DLD1 (cell line): ENCODE data around the gene MARK1.

Experiments
- in situ Hi-C: cut with HindIII; loops from 2 replicates; pipeline ENCODE4 v1.10.0; 2017; ENCODE audit warnings: low sequenced_read_pairs

MARK1 gene

DNA sequence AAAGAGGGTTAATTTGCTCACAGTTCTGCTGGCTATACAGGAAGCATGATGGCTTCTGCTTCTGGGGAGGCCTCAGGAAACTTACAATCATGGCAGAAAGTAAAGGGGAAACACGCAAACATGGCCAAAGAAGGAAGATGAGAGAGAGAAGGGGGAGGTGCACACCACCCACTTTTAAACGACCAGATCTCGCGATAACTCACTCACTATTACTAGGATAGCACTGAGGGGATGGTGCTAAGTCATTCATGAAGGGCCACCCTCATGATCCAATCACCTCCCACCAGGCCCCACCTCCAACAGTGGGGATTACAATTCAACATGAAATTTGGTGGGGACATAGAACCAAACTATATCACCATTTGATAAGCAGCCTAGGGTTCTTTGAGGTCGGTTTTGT, 159.9 kb downstream of the MARK1 start:
- in situ Hi-C loops, result no loop called here

DNA sequence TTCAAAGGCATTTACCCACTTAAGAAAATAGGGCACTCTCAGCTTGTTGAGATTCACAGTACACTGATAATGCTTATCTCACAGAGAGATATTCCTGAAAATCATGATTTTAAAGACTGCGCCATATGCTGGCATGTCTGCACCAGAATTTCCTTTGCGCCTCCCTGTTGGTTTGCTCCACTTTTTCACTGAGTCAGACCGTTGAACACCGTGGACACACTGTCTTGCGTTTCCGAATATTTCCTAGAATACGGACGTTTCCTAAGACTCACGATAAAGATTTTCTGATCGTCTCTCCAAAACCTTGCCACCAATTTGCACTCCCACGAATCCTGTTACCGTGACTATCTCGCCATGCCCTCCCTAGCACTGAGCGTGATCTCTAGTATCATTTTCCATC, 161.7 kb downstream of the MARK1 start:
- in situ Hi-C loops, result no loop called here

DNA sequence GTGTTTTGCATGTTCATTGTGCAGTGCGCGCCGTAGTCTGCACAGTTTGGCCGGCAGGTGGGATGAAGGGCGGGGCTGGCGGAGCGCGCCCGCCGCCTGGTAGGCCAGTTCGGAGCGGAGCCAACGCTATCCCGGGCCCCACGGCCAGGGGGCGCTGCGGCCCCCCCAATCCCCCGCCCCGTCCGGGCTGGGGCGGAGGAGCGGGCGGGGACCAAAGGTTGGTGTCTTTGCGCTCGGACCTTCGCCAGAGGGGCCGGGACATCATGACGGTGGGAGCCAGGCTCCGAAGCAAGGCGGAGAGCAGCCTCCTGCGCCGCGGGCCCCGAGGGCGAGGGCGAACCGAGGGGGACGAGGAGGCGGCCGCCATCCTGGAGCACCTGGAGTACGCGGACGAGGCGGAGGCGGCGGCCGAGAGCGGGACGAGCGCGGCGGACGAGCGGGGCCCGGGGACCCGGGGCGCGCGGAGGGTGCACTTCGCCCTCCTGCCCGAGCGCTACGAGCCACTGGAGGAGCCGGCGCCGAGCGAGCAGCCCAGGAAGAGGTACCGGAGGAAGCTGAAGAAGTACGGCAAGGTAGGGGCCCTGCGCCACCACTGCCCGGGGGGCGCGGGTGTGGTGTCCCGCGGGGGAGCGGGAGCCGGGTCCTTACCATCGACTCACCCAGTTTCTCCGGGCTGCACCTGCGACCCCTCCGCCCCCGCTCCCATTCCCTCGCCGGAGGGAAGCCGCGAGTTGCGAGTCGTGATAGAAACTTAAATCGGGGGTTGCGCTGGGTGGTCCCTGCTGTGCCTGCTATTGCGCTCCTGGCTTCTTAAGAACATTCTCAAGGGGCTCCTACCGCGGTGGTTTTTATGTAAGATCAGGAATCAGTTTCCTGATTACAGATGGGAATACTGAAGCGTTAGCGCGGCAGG, 162.5 kb downstream of the MARK1 start, which contains the start of gene C1orf115:
Gene C1orf115 (plus strand): TSS at position 224 of the 913 bp plus-strand sequence. CDS start 40 bp downstream, at position 264.
- in situ Hi-C loops, result no loop called here

DNA sequence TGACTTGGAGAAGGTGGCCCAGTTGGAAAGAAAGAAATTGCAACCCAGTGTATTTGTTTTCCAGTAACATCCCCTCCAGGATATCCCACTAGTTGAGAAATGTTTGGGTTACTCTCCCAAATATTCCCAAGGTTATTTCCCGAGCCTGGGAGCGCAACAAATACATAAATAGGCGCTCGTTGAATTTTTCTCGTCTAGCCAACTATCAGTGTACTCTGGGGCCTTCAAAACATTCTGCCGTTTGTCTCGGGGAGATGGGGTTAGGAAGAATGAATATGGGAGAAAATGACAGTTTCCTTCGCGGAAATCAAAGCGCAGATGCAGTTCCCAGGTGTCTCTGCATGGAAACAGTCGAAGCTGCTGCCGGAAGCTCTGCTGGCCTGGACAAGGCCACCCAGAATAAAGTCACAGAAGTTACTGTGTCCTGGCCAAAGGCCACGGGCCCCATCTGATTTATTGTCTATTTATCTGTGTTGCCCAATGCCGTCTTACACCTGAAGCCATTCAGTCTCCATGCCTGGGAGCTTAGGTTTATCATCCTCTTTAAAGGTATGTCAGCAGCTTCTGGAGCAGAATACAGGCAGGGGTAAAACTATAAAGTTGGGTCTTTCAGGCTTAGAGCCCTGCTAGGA, 163.2 kb downstream of the MARK1 start:
- in situ Hi-C loops, result no loop called here

DNA sequence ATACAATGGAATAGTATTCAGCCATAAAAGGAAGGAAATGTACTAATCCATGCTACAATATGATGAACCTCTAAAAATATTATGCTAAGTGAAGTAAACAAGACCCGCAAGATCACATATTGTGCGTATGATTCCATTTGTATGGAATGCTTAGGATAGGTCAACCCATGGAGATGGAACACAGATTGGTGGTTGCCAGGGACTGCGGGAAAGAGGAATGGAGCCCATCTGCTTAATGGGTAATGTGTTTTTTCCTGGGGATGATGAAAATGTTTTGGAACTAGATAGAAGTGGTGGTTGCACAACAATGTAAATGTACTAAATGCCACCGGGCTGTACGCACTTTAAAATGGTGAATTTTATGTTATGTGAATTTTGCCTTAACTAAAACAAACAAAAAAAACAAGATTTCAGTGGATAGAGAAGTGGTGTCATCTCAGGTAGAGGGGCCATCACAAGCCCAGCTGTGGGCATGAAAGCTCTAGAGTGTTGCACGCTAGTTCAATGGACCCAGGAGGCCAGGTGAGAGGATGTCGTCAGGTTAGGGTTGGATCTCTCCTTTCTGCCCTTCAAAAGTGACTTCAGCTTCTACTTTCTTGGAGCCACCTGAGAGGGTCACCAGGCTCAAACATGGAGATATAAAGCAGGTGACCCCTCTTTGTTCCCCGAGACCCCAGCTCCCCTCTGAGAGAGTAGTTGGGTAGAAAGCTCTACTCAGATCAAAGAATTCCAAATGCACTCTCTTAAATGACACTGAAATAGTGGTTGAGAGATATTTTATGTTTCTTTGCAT, 164.7 kb downstream of the MARK1 start:
- in situ Hi-C loops, result no loop called here

DNA sequence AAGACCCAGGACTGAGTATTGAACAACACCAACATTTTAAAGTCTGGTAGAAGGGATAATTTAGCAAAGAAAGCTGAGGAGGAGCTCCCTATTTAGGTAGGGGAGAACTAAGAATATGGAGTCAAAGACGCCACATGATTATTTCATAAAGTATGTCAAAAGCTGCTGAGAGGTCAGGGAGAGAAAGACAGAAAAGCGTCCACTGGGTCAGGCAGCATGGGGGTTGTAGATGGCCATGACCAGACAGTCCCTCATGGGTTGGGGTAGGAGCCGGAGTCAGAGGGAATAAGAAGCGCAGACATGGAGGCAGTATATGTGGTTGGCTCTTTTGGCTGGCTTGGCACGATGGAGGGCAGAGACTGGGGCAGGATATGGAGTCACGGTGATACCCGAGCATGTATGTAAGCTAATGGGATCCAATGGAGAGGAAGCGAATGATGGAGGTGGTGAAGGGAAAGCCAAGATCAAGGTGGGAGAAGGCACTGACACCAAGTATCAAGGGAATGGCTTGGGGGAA, 167.0 kb downstream of the MARK1 start:
- in situ Hi-C loops, result no loop called here

DNA sequence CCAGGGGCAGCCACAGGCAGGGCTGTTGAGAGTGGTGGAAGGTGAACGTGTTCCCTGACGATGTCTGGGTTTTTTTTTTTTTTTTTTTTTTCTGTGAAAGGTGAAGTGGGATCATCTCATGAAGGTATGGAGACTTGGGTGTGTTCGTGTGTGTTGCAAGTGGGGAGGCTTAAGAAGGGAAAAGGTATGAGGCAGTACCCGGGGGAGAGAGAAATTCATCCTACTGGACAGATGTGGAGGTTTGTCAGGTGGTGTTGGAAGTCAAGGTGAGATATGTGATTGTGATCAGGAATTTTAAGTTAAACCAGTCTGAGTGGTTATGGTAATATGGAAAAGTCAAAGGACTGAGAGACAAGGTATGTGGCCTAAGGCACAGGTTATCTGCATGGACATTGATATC, 167.5 kb downstream of the MARK1 start:
- in situ Hi-C loops, result no loop called here

DNA sequence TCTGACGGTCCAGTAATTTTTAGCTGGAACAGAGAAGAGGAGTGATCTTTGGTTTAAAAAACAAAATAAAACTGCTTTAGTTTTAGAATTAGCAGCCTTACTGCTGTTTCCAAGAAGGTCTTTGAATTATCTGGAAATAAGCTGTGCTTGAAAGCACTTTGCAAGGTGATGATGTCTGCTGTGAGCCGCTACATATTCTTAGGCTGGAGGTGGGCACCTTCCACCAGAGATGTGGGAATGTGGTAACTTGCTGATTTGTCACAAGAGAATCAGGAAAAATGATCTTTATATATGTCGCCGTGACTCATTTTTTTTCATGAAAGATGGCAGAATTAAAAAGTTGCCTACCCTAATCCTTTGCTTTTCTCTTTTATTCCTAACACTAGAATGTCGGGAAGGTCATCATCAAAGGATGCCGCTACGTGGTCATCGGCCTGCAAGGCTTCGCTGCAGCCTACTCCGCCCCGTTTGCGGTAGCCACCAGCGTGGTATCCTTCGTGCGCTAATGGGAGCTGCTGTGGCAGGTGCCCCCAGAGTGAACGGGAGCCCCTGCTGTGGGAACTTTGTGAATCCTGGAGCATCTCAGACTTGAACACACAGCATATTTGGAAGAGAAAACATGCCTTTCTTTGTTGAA, 168.4 kb downstream of the MARK1 start:
- in situ Hi-C loops, result no loop called here

DNA sequence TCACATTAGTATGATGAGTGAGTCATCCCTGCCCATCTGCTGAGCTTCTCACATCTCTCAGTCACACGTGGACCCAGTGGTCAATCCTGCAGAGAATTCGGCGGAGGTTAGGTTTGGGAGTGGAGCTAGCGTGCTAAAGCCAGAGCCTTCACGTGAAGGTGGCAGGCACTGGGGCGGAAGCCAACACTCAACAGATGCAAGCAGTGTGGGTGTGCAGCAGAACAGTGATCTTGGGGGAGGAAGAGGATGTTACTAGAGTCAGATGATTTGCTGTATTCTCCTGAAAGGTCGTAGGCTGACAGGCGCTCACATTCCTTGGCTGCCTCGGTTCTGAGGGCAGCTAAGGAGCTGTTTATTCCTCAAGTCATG, 168.9 kb downstream of the MARK1 start:
- in situ Hi-C loops, result no loop called here

DNA sequence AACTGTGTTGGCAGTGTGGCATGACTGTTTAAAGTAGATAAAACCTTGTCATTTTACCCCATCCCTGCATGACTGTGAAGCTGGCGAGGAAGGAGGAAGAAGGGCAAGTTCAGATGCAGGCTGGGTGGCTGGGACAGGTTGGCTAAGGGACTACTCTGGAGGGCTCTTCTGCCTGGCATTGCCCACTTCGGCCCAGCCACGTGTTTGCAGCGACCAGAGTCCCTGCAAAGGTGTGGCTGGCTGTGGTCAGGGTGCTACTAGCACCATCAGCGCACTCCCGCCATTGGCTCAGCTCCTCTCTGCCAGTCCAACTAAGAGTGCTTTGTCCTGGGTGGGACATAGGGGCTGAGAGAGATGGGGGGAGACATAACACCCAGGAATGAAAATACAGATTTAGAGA, 169.4 kb downstream of the MARK1 start:
- in situ Hi-C loops, result no loop called here

DNA sequence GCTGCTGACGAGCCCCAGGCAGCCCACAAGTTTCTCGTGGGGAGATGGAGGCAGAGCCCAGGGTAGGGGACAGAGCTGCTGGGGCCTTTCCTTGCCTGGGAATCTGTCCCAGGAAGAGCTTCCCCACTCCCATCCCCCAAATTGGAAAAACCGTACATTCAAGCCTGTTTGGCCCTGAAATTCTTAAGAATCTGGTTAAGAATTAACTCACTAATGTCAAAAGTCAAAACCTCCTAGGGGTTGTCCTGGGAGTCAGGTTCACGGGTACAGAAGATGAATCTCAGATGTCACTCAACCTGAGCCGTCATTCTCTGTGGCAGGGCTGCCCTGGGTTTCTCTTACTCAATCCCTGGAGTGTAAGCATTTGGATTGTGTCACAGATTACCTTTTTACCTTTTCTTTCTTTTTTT, 170.7 kb downstream of the MARK1 start:
- in situ Hi-C loops, result no loop called here

DNA sequence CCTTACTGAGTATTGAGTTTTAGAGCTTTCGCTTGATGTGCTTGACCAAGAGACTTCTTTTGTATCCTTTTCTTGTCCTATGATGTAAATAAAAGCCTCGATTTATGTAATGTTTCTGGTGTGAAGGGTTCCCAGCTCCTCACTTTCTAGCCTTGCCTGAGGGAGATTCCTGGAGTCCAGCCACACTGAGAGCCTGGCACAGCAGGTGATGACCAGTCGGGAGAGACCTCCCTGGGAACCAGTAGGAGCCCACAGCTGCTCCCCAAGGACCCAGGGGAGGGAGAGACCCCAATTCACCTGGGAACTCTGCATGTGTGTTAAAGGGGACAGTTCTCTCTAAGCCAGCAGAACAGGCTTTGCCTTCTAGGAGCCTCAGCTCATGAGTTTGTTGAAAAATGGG, 171.1 kb downstream of the MARK1 start:
- in situ Hi-C loops, result no loop called here

DNA sequence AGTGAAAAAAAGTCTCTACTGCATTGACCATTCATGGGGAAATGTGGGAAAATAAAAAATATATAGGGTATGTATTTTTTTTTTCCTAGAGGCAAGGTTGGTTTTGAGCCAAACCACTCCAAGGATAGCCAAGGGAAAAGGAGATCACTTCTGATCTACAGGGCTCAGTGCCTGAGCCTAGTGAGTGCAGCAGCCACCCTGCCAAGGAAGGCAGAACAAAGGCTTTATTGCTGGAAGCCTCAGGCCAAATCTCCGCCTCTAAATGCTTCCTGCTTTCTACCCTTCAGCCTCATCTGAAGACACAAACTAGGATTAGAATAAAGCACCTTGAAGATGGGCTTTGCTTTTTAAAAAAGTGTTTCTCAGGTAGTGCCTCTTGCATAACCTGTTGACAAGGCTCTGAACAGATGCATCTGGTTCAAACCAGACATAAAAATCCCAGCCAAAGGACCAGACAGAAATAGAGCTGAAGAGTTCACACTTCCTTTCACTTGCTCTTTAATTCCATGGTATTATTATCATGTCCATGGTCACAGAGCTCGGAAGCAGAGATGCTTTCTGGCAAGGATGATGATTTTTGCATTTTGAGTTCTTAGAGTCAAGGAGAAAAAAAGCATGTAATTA, 172.7 kb downstream of the MARK1 start:
- in situ Hi-C loops, result no loop called here

DNA sequence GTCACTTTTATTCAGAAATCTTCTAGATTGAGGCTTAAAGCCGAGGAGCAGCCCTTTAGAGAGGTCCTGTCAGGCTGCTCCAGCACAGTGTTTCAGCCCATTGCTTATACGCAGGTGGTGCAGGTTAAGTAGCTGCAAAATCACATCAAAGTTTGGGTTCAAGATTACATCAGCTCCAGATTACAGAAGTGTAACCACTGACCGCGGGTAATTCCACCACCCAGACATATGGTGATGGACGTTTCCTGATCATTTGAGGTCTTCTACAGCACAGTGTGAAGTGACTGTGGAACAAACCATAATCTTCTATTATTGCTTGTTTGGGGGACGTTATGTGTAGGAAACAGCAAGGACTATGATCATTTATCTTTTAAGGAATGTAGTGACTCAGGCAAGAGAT, 174.0 kb downstream of the MARK1 start:
- in situ Hi-C loops, result no loop called here

DNA sequence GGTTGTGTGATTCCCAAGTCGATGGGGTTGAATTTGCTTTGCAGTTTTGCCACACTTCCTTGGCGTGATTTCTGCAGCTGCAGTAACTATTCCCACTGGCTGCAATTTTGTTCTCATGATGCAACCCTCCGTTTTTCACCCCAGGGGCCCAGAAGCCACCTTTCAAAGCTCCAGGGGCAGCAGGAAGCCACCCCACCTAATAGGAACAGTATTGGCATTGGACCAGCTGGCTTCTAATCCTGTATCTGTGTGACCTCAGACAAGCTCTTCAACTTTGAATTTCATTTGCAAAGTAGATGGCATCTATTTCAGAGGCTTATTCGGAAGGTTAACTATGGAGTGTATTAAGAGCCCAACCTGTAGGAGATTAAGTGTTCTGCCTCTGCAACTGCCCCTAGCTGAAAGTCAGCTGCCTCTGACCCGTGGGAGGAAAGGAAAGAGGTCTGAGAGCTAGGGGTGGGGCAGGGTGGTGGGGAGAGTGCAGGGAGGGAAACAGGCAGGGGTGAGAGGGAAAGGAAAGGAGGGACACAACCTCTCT, 174.9 kb downstream of the MARK1 start:
- in situ Hi-C loops, result no loop called here

DNA sequence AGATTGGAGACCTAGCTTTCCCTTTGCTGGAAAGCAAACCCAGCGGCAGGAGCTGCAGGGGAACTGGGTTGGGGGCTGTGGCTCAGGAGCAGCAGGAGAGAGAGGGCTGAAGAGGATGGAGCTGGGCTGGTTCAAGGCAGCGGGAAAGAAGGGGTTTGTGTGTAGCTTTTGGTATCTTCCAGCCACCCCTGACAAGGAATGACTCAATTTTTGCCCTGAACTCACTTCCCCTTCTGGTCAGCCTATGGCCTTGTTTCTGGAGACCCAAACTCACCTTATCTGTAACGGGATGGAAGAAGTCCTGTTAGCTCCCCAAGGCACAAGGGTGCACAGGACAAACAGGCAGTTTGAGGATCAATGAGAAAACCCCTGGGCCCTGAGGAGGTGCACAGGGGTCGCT, 175.4 kb downstream of the MARK1 start:
- in situ Hi-C loops, result no loop called here

DNA sequence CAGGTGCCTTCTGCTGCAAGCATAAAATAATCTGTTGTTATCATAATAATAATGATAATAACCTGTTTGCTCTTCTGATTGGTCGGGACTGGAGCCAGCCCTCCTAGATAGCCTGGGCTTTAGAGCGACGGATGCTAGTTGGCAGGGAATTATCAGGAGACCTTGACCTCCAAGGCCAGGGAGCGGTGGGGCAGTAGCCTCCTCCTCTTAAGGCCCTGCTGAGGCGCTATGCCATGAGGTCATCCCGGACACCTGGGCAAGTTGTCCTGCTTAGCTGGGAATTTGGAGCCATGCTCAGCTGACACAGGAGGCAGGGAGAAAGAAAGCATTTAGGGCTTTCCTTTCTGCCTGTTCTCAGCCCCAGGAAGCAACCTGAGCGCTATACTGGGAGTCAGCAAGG, 177.8 kb downstream of the MARK1 start:
- in situ Hi-C loops, result no loop called here

DNA sequence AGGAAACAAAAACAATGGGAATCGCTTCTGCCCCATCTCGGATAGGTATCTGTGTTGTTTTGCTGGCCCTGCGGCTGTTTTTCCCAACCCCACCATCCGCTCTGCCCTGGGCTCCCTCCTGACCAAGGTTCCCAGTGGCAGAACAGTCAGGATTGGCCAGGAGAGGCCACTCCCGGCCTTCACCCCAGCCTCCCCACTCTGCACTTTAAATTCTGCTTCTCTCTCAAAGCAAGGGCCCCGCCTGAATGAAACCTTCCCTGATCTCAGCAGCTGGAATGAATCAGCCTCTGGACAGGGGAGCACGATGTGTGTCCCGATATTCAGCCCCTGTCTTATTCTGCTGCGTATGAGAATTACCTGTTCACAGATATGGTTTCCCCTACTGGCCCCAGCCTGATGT, 178.5 kb downstream of the MARK1 start:
- in situ Hi-C loops, result no loop called here

DNA sequence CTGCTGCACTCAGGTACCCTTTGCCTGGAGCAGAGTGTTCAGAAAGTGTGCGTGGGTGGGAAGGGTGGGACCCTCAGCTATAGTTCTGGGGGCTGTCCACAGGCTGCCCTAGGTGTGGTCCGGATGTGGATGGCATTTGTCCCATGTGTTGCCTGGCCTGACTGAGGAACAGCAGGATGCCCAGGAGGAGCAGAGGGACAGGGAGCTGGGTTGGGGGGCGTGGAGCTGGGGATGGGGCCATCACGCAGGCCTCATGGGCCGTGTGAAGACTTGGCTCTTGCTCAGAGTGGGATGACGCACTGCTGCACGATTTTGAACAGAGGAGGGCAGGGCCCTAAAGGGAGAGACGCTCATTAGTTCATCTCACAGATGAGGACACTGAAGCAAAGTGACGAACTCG, 179.2 kb downstream of the MARK1 start:
- in situ Hi-C loops, result no loop called here

DNA sequence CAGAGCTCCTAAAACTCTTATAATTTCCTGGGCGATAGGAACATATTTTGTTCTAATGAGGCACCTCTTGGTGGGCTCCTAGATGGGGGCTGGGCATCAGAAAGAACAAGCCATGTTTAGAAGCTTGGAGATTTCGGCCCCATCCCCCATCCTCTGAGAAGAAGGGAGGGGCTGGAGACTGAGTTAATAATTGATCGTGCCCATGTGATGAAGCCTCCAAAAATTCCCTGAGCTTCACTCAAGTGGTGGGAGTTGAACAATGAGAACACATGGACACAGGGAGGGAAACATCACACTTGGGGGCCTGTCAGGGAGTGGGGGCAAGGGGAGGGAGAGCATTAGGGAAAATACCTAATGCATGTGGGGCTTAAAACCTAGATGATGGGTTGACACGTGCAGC, 180.3 kb downstream of the MARK1 start:
- in situ Hi-C loops, result no loop called here
